ENCODE data around the gene ASCC1.
A peak's percentile ranks its signal among the peaks of the same experiment; 100 is the strongest.
"Not testable (repeated sequence)": the region's sequence is repeated elsewhere in the genome, so short reads cannot be mapped to it uniquely, and the experiment has no call there.

Gene ASCC1

DNA sequence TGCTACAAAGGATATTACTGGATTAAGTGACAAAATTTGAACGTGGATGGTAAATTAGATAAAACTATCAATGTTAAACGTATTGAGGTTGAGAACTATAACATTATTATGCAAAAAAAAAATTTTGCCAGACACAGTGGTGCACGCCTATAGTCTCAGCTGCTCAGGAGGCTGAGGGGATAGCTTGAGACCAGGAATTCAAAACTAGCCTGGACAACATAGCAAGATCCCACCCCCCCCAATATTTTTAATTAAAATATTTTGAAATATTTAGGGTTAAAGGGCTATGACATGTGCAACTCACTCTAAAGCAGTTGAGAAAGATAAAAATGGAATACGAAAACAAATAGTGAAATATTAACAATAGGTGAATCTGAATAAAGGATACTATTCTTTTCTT lies 45.3 kb downstream of the ASCC1 start:
- no peak for DNase-seq (ENCODE audit: low read depth, low spot score)

DNA sequence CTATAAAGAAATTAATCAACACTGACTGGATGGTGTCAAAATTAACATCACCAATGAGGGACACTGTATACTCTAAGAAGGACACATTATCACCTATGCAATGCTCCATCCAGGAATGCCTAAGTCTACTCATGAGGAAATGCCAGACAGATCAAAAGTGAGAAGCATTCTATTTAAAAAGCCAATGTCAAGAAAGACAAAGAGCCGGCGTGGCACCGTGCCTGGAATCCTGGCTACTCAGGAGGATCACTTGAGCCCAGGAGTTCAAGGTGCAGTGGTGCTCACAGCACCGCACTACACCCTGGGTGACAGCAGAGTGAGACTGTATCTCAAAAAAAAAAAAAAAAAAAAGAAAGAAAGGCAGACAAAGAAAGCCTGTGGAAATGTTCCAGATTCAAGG lies 45.8 kb downstream of the ASCC1 start:
- DNase-seq (ENCODE audit: low read depth, low spot score), result peak; percentile 67

DNA sequence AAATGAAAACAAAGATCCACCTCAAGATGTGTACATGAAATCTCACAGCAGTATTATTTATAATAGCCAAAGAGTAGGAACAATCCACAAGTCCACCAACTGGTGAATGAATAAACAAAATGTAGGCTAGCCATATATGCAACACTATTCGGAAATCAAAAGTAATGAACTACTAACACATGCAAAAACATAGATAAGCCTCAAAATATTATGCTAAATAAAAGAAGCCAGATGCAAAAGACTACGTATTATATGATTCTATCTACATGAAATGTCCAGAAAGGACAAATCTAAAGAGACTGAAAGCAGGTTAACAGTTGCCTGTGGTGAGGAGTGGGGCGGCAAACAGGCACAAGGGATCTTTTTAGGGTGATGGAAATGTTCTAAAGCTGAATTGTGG lies 49.0 kb downstream of the ASCC1 start:
- no peak for DNase-seq (ENCODE audit: low read depth, low spot score)

DNA sequence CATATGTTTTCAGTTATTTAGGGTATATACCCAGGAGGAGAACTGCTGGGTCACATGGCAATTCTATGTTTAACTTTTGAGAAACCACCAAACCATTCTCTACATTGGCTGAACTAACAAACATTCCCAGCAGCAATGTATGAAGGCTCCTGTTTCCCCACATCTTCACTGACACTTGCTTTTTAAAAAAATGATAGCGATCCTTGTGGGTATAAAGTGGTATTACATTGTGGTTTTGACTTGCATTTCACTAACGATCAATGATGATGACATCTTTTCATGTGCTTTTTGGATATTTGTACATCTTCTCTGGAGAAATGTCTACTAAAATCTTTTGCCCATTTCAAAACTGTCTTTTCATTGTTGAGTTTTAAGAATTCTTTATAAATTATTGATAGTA lies 51.5 kb downstream of the ASCC1 start:
- DNase-seq (ENCODE audit: low read depth, low spot score), result no peak

DNA sequence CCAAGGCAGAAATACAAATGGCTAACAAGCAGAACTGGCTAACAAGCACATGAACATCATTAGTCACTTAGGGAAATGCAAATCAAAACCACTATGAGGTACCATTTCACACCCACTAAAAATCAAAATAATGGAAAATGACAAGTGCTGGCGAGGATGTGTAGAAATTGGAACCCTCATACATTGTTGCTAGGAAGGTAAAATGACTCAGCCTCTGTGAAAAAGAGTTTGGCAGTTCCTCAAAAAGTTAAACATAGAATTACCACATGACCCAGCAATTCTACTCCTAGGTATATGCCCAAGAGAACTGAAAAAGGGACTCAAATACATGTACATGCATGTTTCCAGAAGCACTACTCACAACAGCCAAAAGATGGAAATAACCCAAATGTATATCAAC lies 53.1 kb downstream of the ASCC1 start:
- DNase-seq (ENCODE audit: low read depth, low spot score), result peak; percentile 62

DNA sequence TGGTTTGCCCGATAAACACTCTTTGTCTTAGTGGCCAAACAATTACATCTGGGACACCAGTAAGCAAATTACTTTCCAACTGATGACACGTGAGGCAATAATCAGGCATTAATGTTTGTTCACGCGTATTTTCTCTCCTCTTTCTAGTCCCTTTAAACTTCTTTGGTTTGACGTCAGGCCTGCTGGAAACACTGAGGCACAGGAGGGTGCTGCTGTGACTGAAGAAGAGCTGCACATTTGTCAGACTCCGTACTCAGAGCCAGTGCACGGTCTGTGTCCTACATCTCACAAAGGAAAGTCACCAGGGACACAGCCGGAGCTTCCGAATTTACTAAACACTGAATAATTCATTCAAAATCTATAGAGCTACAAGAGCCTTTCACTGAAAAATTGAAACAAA lies 57.9 kb downstream of the ASCC1 start:
- no peak for DNase-seq (ENCODE audit: low read depth, low spot score)

DNA sequence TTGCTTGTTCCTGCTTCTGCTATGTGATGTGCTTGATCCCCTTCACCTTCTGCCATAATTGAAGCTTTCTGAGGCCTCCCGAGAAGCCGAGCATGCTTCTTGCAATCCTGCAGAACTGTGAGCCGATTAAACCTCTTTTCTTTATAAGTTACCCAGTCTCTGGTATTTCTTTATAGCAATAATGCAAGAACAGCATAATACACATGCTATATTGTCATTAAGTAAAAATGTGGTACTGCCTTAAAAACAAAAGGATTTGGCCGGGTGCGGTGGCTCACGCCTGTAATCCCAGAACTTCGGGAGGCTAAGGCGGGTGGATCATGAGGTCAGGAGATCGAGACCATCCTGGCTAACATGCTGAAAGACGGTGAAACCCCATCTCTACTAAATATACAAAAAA lies 59.9 kb downstream of the ASCC1 start:
- no peak for DNase-seq (ENCODE audit: low read depth, low spot score)

DNA sequence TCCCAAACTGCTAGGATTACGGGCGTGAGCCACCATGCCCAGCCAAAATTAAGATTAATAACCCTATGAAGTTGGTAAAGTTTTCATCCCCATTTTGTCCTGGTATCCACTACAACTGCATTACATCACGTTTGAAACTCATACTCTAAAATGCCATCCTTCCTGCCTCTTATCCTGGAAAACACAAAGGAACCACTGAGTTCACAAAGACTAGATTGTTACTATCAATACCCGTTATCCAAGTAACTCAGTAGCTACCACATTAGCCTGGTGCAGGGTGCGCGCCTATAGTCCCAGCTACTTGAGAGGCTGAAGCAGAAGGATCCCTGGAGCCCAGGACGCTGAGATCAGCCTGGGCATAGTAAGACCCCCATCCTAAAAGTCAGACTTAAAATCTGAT lies 63.8 kb downstream of the ASCC1 start:
- no peak for DNase-seq (ENCODE audit: low read depth, low spot score)

DNA sequence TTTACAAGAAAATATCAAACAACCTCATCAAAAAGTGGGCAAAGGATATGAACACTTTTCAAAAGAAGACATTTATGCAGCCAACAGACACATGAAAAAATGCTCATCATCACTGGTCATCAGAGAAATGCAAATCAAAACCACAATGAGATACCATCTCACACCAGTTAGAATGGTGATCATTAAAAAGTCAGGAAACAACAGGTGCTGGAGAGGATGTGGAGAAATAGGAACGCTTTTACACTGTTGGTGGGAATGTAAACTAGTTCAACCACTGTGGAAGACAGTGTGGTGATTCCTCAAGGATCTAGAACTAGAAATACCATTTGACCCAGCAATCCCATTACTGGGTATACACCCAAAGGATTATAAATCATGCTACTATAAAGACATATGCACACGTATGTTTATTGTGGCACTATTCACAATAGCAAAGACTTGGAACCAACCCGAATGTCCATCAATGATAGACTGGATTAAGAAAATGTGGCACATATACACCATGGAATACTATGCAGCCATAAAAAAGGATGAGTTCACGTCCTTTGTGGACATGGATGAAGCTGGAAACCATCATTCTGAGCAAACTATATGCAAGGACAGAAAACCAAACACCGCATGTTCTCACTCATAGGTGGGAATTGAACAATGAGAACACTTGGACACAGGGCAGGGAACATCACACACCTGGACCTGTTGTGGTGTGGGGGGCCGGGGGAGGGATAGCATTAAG lies 65.2 kb downstream of the ASCC1 start:
- not testable (repeated sequence) for DNase-seq (ENCODE audit: low read depth, low spot score)

DNA sequence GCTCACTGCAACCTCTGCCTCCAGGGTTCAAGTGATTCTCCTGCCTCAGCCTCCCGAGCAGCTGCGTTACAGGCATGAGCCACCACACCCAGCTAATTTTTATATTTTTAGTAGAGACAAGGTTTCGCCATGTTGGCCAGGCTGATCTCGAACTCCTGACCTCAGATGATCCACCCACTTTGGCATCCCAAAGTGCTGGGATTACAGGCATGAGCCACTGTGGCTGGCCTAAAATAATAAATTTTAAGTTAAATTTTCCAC lies 68.8 kb downstream of the ASCC1 start:
- DNase-seq (ENCODE audit: low read depth, low spot score), result not testable (repeated sequence)

DNA sequence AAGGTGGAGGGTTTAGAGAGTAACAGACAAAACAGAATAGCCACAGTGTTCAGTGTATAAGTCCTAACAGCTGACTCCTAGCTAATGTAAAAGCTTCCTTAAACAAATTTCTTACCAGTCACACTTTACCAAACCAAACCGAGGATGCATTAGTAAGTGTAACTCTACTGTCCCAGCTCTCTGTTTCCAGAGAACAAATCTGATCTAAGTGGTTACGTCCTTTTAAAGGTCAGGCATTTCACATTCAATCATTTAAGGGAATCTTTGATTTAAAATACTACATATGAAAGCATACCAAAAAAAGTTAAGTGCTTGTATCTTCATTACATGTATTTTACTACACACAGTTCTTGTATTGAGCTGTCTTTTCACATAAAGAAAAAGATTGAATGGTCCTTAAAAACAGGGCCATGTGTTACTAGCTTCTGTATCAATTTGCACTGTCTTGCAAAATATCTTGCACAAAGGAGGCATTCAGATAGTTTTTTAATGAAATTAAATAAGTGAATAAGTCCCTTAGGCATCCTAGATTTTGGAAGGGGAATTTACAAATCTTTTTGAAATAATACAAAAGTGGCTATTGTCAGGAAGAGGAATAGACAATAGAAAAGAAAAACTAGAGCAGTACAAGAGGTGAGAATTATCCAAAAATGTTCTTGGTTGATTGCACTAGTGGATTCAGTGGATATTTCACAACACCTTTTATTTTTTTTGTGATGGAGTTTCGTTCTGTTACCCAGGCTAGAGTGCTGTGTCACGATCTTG lies 69.3 kb downstream of the ASCC1 start:
- no peak for DNase-seq (ENCODE audit: low read depth, low spot score)

DNA sequence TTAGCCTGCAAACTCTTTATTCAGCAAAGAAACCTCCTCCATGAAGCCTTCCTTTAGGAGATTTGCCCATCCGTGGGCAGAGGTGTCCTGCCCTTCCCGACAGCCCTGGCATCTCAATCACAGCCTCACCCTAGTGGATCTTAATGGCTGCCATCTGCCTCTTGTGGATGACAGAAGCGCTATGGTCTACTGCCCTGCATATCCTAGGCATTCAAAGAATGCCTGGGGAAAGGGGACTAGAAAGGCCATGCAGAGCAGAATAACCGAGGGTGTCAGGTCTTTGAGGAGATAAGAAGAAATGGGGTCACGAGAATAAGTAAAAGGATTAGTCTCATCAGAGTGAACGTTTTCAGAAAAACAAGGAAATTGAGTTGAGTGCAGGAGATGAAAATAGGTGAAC lies 70.0 kb downstream of the ASCC1 start:
- DNase-seq (ENCODE audit: low read depth, low spot score), result no peak

DNA sequence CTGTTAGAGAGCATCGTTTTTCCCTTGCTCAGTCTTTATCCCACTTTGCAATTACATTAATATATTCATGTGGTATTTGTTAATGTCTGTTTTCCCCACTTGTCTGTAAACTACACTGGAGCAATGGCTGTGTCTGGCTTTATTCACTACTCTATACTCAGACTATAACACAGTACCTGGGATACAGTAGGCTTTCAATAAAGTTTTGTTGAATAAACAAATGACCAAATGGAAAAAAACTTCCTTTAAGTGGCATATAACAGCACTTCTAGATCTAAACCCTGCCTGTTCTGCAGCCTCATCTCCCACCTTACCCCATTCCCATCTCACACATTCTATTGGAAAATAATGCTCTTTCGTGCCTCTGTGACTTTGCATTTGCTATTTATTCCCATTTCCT lies 70.4 kb downstream of the ASCC1 start:
- no peak for DNase-seq (ENCODE audit: low read depth, low spot score)

DNA sequence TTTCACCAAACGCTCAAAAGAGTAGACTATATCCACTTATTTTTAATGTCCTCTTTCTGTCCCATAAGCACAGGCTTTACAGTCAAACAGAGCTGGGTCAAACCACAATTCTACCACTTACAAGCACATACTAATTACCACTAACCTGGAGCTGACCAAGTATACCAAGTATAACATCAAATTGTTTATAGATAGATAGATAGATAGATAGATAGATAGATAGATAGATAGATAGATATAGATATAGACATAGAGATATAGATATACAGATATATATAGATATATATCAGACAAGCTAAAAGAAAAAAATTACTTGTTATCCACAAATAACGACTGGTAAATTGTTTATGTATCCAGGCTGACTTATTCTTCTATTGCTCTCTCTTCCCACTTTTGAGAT lies 75.2 kb downstream of the ASCC1 start:
- DNase-seq (ENCODE audit: low read depth, low spot score), result no peak

DNA sequence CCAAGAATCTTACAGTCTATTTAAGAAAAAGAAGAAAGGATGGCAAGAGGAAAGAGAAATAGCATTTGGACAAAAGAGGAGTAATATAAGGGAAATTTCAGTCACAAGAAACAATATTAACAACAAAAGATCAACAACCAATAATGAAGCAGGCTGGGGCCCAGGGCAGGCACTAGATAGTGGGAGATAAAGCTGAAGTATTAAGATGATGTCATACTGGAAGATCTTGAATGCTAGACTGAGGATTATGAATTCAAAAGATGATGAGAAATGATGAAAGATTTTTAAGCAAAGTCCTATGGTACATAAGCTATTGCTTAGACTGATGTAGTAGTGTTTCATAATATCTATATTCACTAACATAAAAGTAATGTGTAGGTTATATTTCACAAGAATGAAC lies 75.9 kb downstream of the ASCC1 start:
- DNase-seq (ENCODE audit: low read depth, low spot score), result no peak

DNA sequence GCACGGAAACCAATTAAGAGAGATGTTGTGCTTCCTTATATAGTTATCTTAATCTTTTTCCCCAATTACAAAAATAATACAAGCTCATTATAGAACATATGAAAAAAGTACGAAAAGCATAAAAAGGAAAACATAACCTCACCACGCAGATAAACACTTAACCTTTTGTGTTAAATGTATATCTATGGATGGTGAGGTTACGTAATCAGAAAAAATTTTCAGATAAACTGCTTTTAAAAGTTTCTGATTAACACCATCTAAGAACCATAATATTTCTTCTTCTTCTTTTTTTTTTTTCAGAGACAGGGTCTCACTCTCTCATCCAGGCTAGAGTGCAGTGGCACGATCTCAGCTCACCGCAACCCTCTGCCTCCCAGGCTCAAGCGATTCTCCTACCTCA lies 78.5 kb downstream of the ASCC1 start:
- no peak for DNase-seq (ENCODE audit: low read depth, low spot score)

DNA sequence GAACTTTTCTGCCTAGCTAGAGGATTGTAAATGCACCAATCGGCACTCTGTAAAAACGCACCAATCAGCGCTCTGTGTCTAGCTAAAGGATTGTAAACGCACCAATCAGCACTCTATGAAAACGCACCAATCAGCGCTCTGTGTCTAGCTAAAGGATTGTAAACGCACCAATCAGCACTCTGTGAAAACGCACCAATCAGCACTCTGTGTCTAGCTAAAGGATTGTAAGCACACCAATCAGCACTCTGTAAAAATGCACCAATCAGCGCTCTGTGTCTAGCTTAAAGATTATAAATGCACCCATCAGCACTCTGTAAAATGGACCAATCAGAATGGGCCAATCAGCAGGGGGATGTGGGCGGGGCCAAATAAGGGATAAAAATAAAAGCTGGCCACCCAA lies 79.9 kb downstream of the ASCC1 start:
- not testable (repeated sequence) for DNase-seq (ENCODE audit: low read depth, low spot score)

DNA sequence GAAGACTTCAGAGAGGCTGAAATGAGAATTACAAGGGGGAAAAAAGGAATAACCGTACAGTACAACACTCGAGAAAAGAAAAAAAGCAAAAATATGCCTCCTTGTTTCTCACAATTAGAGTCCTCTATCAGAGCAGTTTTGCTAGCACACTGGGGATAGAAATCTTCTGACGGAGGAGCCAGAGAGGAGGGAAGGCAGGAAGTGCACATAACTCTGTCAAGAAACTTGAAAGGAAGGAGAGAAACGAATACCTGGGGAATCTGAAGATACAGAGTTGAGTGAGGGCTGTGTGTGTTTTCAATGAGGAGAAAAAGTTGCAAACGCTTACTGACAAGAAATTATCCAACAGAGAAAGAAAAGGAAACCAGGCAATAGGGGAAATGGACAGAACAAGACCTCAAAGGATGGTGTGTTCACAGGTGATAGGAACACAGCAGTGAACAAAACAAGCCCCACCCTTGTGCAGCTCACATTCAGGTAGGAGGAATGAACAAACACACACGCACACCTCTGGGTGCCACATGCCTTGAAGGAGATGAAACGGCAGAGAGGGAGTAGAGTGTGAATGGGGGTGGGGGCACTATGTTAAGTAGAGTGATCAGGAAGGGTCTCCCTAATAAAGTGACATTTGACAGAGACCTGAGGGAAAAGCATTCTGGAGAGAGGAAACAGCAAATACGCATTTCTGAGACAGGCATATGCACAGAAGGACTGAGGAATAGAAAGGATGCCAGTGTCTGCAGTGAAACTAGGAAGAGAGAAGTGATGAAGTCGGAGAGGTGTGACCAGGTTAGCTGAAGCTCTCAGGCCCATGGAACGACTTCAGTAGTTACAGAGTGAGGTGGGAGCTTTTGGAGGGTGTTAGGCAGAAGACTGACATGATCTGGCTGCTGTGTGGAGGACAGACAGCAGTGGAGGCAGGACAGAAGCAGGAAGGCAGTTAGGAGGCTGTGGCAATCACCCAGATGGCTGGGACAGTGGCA lies 81.0 kb downstream of the ASCC1 start:
- no peak for DNase-seq (ENCODE audit: low read depth, low spot score)

DNA sequence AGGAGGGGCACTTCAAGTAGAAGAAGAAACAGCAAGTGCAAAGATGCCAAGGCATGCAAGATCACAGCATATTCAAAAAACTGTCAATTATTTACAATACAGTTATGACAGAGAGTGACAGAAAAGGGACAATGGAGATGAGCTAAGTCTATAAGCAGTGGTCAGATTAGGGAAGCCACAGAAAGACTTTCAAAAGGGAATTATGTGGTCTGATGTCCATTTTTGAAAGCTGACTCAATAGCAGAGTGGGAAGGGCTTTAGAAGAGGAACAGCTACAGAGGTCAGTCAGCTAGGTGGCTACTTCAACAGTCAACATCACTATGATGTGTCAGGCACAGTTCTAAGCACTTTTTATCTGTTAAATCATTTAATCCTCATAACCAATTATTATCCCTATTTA lies 82.6 kb downstream of the ASCC1 start:
- peak; percentile 68 for DNase-seq (ENCODE audit: low read depth, low spot score)

DNA sequence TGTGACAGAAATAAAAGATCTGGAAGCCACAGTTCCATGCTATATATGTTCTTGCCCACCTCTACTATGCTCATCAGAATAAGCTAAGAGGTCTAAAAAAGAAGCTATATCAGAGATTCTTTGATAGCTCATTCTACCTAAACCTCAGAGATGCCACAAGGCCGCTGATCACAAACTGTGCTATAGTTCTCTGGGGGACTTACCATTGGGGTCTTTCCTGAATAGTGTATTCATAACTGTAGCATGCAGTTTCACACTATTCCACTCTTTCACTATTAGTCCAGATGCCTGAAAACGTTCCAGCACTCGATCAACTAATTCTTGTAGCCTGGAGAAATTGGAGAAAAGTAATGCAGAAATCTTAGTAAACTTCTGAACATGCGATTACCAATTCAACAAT lies 83.2 kb downstream of the ASCC1 start:
- DNase-seq (ENCODE audit: low read depth, low spot score), result no peak

DNA sequence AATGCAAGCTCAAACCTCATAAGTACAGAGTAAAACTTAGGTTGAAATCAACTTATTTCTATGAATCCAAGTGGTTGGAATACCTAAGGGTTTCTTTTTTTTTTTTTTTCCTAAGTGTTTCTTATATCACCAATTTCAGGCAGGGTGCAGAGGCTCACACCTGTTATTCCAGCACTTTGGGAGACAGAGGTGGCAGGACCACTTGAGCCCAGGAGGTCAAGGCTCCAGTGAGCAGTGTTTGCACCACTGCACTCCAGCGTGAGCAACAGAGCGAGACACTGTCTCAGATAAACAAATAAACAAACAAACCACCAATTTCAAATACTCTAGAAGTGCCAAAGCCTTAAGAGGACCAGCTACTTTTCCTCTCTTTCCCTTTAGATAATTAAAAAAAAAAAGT lies 88.5 kb downstream of the ASCC1 start:
- no peak for DNase-seq (ENCODE audit: low read depth, low spot score)

DNA sequence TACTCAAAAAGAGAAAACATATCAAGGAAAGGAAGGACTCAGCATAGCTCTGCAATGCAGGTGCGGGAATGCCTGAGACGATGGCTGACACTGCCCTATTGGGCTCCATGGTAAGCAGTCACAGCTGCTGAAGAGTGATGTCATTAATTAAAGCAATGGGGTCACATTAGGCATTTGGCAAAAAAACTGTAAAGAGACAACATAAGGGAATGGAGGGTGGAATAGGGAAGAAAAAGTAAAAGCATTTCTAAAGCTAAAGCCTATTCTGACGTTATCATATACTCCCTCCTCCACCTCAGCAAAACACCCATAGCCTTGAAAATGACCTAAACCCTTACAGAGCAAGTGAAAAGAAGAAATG lies 89.2 kb downstream of the ASCC1 start:
- no peak for DNase-seq (ENCODE audit: low read depth, low spot score)
